NCI-H187 treated with DMSO at 0.1 percent for 48 hours (cell line): ENCODE results near the gene PLPPR5.
"Not testable (repeated sequence)": the region's sequence is repeated elsewhere in the genome, so short reads cannot be mapped to it uniquely, and the experiment has no call there.

Experiments
- DNase-seq: peaks from one replicate; lab custom pipeline; 2025; lab: John Stamatoyannopoulos, UW

The PLPPR5 gene

DNA sequence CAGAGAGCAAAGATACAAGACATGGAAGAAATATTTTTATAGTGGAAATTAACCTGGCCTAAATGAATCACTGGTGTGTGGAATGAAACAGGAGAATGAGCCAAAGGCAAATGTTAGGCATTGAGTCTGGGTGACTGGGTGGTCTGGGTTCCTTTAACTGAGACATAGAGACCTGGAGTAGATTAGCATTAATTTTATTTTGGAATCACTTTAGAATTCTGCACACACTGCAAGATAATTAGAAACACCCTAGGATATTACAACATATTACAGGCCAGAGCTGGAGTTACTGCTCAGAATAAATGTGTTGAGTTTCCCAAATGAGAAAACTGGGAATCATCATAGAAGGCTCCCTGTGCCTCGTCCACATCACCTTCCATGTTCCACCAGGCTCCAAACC lies 85.5 kb downstream of the PLPPR5 start:
- no peak for DNase-seq

DNA sequence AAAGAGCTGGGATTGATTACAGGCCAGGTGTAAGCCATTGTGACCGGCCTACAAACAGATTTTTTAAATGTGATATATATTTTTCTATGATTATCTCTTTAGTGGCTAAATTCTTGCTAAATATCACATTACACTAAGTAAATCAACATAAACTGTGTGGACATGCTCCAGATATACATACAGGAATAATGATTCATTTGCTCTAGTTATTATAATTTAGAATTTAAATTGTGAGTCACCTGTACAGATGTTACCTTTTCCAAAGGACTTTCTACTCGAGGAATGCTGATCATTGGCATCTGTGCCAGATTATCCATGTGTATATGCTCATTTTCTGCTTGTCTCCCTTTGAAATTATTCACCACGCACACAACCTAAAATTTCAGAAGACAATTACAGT lies 90.1 kb downstream of the PLPPR5 start:
- no peak for DNase-seq

DNA sequence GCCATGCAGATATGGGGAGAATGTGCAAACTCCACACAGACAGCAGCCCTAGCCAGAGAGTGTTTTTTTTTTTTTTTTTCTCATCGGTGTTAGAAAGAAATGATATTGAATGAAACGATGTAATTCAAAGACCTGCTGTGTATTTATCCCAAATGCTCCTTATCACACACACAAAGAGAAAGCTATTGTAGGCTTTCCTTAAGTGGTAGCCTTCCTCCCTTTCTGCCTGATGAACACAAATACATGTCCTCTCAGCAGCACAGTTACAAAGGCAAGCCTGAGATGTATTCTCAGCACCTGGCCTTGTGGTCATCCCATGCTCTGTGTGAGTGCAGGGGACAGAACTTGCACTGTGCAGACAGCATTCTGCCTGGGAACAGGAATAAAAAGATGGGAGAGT lies 93.8 kb downstream of the PLPPR5 start:
- no peak for DNase-seq

DNA sequence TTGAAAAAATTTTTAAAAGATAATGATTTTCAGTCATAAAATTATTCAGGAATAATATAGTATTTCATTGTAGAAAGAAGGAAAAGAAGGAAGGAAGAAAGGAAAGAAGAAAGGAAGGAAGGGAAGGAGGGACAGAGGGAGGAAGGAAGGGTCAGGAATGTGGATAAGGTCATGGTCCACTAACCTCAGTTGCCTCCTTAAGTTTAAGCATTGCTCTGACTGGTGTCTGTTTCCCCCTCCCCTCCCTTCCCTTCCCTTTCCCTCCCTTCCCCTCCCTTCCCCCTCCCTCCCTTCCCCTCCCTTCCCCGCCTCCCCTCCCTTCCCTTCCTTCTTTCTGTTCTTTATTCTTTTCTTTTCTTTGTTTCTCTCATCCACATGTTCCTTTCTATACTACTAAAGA lies 95.7 kb downstream of the PLPPR5 start:
- DNase-seq = no peak

DNA sequence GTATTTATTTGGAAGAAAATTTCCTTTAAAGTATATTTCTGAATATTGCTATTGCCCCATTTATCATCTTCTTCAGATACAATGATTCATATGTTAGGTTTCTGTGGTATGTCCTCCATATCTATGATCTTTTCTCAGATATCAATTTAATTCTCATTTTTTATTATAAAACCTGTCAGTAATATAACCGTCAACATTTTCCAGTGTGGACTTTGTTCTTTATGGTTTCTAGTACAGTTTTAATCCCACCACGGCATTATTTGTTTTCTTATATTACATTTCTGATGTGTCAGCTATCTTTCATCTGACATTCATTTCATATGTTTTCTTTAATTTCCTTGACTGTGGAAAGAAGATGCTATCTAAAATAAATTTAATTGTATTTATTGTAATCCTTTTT lies 97.9 kb downstream of the PLPPR5 start:
- no peak for DNase-seq

DNA sequence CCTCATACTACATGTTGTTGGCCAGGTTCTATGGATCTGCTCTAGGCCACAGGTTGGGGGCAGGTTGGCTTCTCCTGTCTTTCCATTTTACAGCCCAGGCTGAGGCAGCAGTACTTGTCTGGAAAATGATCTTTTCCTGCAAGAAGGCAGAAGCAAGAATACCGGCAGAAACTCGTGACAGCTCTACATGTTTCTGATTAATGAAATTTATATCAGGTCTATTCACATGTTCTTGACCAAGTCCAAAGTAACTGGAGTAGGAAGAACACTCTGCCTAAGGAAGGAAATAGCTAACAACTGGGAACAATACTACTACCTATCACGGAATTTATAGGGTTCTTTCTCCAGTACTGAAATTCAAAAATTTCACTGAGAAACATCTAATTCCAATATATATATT lies 98.3 kb downstream of the PLPPR5 start:
- no peak for DNase-seq

DNA sequence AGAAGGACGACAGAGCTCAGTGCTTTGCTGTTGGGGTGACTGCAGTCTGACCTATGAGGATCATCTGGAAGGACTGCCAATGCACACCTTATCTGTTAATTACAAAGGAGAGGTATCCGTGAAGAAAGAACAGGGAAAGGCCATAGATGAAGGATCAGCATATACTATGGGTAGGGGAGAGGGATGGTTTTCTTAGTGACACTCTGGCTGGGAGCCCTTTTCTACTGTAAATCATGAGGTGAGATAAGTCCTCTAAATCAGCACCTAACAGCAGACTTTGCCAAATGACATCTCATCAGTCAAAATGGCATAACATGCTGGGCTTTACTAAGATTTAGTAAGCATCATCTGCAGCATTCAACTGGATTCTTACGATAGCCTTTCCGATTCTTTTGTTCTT lies 100.0 kb downstream of the PLPPR5 start:
- DNase-seq = no peak

DNA sequence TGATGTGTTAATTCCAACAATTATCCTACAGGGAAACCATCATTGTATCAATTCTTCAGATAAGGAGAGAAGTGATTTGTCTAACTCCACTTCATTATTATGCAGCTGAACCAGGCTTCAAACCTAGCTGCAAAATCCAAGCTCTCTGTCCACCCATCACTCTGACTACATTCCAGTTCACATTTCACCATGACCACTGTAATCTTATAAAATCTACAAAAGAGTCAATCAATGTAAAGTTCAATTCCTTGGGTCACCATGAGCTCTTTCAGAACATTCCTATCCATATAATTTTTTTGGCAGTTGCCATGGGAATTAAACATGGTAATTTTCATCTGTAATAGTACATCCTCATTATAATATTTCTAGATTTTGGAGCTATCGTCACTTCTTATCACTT lies 100.9 kb downstream of the PLPPR5 start:
- DNase-seq = no peak

DNA sequence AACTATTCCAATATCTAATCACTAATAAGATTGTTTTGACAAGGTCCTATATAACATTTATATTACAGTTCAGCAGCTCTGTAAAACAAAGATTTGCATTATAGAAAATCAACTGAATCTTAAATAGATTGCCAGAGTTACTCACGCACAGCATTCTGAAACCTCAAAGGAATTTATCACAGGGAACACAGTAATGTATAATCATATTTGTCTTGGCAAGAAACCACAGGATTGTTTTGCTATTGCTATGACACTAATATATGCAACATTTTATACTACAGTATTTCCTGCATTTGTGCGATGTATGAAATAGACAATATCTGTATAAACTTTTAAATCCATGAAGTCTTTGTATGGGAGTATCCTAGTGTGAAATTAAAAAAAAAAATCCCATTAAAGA lies 101.4 kb downstream of the PLPPR5 start:
- DNase-seq = no peak

DNA sequence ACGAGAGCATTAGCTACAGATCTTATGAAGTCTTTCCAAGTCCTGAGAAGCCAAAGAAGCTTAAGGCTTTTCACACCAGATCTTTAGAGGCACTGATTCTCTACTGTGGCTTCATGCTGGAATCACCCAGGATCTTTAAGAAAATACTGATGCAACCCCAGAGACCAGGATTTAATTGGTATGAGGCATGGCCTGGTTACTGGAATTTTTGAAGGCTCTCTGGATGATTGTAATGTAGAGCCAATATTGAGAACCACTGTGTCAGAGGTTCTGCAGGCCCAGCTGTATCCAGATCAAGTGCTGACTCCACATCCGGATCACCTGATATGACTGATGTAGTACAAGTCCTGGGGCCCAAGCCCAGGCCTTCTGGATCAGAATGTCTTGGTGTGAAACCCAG lies 105.7 kb downstream of the PLPPR5 start:
- DNase-seq = no peak

DNA sequence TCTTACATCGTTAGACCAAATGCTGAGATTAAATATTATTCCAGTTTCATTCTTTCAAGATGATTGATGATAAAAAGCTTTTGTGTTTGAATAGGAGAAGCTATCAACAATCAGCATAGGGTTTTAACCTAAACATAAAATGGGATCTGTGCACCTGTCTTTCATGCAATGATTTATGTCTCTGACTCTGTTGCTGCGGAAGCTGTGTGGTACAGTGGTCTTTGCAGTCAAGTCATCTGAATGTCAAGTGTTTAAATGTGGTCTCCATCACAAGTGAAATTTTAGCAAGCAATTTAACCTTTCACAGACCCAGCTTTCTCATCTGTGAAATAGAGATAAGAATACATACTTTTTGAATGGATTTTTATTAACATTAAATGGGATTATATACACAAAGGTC lies 107.2 kb downstream of the PLPPR5 start:
- no peak for DNase-seq

DNA sequence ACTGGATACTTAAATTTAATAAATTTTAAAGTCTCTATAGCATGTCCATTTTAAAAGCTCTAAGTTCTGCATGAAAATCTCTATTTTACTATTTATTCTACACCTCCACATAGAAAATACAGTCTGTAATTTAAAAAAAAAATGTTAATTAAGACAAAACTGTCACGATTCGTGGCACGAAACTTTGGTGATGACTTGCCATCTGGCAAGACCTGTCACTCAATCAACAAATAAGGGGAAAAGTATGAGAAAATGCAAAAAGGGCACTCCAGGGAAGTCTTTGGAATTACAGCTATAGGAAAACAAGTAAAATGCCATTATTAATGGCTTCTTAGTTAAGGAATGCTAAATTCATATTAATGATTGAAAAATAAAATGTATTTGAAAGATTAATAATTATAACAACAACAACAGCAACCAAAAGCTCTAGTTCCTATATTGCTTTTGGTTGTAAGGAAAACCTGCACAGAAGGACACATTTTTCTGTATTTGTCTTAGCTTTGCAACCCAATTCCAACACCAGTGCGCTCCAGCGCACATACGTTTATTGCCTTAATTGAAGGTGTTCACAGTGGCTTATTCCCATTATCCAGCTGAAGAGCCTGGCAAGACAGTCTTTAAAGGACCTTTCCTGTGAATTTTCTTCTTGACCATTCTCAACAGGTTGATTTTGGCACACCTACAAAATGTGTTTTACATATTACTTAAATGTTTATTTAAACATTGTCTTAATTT lies 107.8 kb downstream of the PLPPR5 start:
- no peak for DNase-seq

DNA sequence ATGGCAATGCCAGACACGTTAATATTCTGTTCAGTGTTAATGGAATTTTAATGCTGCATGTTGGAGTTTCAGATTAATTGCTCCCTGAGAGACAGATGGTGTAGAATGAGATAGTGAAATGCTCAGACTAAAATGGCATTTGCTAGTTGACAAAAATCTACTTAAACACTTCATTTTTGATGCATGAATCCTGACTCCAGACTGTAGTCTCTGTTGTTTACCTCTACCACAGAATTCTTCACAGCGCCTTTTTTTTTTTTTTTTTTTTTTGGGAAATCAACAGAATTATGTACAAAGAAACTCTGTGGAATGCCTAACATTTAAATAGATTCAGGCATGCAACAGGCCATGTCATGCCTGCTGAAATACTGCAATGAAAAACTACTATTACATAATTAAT lies 111.3 kb downstream of the PLPPR5 start:
- DNase-seq = no peak

DNA sequence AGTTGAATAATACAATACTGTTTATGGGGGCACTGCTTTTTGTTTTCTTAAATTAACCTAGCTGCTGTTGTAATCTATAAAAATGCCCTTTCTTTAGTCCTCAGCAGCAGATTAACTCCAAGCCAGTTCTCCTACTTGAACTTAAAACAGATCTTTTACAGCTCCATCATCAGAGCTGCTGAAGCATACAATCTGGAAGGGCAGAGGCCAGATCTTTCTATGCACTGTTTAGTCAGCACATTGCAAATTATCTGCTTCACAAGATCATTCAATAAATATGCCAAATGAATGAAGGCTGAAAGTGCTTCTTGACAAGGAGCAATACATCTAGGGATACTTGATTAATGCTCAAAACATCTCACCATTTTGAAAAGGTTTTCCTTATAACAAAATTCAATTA lies 115.8 kb downstream of the PLPPR5 start:
- DNase-seq = no peak

DNA sequence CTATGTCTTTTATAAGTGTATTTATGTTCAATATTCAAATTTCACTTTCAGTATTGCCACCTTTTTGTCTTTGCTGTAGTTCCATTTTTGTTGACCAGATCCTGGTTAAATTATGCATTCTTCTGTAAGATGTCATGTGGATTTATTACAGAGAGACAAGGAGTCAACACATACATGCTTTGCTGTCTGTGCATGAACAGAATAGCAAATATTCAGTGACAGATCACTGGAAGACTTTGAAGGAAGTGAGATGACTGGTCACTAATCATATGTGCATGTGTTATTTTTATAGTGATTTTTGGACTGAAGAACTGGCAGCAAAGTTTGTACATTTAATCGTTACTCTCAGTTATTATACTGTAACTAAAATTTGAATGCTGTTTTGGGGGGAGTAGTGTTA lies 117.2 kb downstream of the PLPPR5 start:
- DNase-seq = no peak

DNA sequence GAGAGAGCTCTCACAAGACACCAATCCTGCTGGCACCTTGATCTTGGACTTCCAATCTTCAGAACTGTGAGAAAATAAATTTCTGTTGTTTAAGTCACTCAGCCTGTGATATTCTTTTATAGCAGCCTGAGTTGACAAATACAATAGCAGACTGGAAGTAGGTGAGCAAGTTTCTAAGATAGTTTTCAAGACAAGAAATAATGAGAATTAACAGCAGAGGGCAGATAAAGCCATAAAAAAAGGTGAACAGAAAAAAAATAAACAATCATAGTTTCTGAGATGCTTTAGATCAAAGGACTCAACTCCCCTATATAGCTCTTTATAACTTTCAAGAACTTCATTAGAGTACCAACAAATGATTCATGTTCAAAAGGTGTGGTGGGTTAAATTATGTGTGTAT lies 119.8 kb downstream of the PLPPR5 start:
- no peak for DNase-seq

DNA sequence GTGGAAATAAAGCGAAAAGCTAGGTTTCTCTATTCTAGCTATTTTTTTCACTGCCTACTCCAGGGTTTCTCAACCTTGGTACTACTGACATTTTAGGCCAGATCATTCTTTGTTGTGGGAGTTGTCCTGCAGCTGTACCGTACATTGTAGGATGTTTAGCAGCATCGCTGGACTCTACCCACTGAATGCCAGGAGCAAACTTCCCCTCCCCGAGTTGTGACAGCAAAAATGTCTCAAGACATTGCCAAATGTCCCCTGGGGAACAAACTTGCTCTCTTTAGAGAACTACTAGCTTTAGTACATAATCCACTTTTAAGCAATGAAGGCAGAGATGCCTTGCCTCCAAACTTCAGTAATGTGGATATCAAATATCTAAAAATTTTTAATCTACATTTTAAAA lies 122.8 kb downstream of the PLPPR5 start:
- DNase-seq = no peak

DNA sequence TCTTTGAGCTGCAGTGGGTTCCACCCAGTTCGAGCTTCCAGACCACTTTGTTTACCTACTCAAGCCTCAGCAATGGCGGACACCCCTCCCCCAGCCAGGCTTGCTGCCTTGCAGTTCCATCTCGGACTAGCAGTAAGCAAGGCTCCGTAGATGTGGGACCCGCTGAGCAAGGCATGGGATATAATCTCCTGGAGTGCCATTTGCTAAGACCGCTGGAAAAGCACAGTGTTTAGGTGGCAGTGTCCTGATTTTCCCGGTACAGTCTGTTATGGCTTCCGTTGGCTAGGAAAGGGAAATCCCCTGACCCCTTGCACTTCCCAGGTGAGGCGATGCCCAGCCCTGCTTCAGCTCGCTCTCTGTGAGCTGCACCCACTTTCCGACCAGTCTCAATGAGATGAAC lies 123.4 kb downstream of the PLPPR5 start:
- DNase-seq = not testable (repeated sequence)

DNA sequence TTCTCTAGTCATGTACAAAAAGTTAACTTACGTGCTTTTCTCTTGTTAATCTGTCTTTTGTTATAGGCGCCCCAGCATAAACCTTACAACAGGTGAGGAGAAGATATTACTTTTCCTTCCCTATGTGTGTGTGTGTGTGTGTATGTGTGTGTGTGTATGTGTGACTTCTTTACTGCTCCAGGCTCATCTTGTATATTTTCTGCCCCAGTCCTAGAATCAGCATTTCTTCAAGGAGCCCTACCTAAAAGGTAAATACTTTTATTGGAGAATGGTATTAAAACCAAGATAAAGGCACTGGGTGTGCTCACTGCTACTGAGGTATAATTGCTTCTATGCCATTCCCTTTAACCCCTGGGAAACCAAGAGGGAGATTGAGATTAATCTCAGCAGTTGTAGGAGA lies 129.8 kb downstream of the PLPPR5 start:
- no peak for DNase-seq

DNA sequence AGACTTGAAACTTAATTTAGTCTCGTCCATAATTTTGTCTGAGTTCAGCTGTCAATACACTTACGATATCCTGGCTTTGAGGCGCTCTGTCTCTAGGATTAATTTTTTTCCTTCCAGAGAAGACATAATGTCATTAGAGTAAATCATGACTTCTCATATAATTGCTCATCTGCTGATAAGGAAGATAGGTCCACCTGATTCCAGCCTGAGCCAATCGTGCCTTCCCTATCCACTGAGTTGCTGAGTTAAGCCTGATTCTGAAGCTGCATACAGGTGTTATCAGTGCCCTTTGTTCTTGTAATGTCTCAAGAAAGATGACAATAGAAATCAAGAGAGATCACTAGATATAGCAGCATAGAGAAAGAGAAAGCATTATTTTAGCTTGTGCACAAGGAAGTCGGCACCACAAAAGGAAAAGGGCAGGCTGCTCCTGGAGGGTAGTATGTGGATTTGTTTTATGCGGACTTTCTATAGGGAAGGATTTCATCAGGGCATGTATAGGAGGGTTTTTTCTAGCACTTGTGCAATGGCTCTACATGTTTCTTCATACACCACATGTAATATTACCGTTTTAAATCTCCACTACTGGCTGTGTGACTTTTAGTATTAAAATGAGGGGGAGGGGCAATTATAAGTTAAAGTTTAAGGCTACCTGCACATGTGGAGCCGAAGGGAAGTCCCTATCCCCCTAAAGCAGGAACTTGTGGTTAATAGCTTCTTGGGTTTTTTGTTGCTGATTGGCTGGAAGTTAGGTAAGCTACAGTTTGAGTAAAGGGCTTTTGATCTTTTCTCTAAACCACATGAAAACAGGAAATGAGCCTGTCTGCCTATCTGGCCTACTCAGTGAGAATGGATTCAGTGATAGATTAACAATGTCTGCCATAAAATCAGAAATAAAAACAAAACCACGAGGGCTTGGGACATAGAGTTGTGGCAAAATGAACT lies 133.4 kb downstream of the PLPPR5 start:
- no peak for DNase-seq

DNA sequence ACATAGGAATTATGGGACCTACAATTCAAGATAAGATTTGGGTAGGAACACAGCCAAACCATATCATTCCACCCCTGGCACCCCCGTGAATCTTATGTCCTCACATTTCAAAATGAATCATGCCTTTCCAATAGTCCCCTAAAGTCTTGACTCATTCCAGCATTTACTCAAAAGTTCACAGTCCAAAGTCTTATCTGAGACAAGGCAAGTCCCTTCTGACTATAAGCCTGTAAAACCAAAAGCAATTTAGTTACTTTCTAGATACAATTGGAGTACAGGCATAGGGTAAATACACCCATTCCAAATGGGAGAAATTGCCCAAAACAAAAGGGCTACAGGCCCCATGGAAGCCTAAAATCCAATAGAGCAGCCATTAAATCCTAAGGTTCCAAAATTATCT lies 138.9 kb downstream of the PLPPR5 start:
- no peak for DNase-seq

DNA sequence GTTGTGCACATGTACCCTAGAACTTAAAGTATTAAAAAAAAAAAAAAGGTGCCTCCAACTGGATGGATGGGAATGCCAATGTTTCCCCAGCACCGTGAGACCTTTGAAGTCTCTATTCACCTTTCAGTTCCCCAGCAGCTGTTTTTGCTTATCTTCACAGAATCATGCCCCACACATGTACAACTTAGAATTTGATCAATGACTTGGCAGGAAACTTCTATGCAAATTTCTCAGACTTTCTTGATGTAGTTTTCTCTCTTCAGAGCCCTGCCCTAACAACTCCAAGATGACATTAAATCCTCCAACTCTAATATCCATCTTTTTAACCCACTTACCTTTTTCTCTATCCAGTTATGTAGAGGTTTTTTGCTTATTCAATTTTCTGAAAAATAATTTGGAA lies 144.3 kb downstream of the PLPPR5 start:
- DNase-seq = no peak

DNA sequence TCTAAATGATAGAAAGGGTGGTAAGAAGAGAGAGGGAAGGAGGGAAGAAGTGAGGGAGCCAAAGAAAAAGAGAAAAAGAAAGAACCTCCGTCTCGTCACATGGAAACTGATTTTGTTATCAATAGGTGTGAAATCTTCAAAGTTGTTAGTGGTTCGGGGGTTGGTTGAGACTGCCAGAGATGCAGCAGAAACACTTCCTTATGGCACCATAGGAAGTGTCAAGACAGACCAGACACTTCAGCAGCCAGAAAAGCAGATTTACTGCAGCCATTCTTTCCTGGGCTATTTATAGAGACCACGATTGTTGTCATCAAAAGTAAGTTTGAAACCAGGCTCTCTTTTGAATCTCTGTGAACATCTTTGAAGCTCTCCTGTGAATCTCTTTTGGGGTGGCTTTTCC lies 150.5 kb downstream of the PLPPR5 start:
- no peak for DNase-seq
